GM23338 (cell line): ENCODE measurements around the gene CSTF2T. TPM values are rescaled to one million over a fixed set of nuclear protein-coding genes. Genes with fewer than 3 reads are reported as not detected.
A peak's percentile ranks its signal among the peaks of the same experiment; 100 is the strongest.

Source experiments
- ATAC-seq: fragments of 200-7000 bp; cut with Tn5 transposase; 3 replicates; pipeline ENCODE4 v1.9.1; 2020
- DNase-seq: peaks from one replicate; pipeline ENCODE4 v3.0.0-alpha.2; 2015; ENCODE audit warnings: low spot score
- H2AFZ ChIP-seq: fragments of 200-600 bp; sonication (generic); 2 replicates; pipeline ENCODE4 v1.8.0; 2016; ENCODE audit warnings: antibody characterized with exemption, mild to moderate bottlenecking, moderate library complexity
- H3F3A ChIP-seq: fragments of 200-600 bp; sonication (generic); replicated peaks from 2 replicates; pipeline ENCODE4 v1.8.0; 2017; ENCODE audit warnings: antibody characterized with exemption, mixed run types, low read depth
- H3K27ac ChIP-seq: fragments of 200-600 bp; sonication (generic); 2 replicates; pipeline ENCODE4 v1.6.1; 2016; ENCODE audit warnings: low read depth
- H3K27me3 ChIP-seq: fragments of 200-600 bp; sonication (generic); 2 replicates; pipeline ENCODE4 v1.8.0; 2016; ENCODE audit warnings: mild to moderate bottlenecking, mixed run types, moderate library complexity; ENCODE audit not compliant: insufficient read depth
- H3K36me3 ChIP-seq: fragments of 200-600 bp; sonication (generic); 2 replicates; pipeline ENCODE4 v1.8.0; 2016; ENCODE audit warnings: mild to moderate bottlenecking; ENCODE audit not compliant: insufficient read depth
- H3K4me1 ChIP-seq: fragments of 200-600 bp; sonication (generic); 2 replicates; pipeline ENCODE4 v1.8.0; 2016; ENCODE audit warnings: mild to moderate bottlenecking, moderate library complexity; ENCODE audit not compliant: insufficient read depth
- H3K4me2 ChIP-seq: fragments of 200-600 bp; sonication (generic); 2 replicates; pipeline ENCODE4 v1.7.1; 2017; ENCODE audit warnings: mixed run types
- H3K4me3 ChIP-seq: fragments of 200-600 bp; sonication (generic); 2 replicates; pipeline ENCODE4 v1.6.1; 2016; ENCODE audit warnings: mixed run types
- H3K79me2 ChIP-seq: fragments of 200-600 bp; sonication (generic); replicated peaks from 2 replicates; pipeline ENCODE4 v1.8.0; 2017; ENCODE audit warnings: mild to moderate bottlenecking; ENCODE audit not compliant: insufficient read depth
- H3K9me2 ChIP-seq: fragments of 200-600 bp; sonication (generic); 2 replicates; pipeline ENCODE4 v1.8.0; 2017; ENCODE audit not compliant: insufficient read depth
- H4K20me1 ChIP-seq: fragments of 200-600 bp; sonication (generic); replicated peaks from 2 replicates; pipeline ENCODE4 v1.8.0; 2017; ENCODE audit warnings: mild to moderate bottlenecking; ENCODE audit not compliant: insufficient read depth
- H3K27ac Mint-ChIP-seq: 2 replicates; pipeline ENCODE4 v1.8.0; 2020; ENCODE audit warnings: inconsistent platforms, mild to moderate bottlenecking, moderate library complexity, mixed read lengths
- H3K27me3 Mint-ChIP-seq: 3 replicates; pipeline ENCODE4 v1.8.0; 2022; ENCODE audit warnings: low read depth, mild to moderate bottlenecking, moderate library complexity, mixed read lengths, inconsistent platforms; ENCODE audit not compliant: insufficient read depth, poor library complexity
- H3K36me3 Mint-ChIP-seq: 3 replicates; pipeline ENCODE4 v1.8.0; 2021; ENCODE audit warnings: low read depth, mild to moderate bottlenecking, inconsistent platforms, moderate library complexity, mixed read lengths
- H3K4me1 Mint-ChIP-seq: 3 replicates; pipeline ENCODE4 v1.8.0; 2020; ENCODE audit warnings: mild to moderate bottlenecking, inconsistent platforms, mixed read lengths
- H3K4me3 Mint-ChIP-seq: 3 replicates; pipeline ENCODE4 v1.8.0; 2021; ENCODE audit warnings: moderate library complexity, mild to moderate bottlenecking, inconsistent platforms, mixed read lengths
- H3K9me3 Mint-ChIP-seq: 3 replicates; pipeline ENCODE4 v1.8.0; 2020; ENCODE audit warnings: moderate library complexity, mild to moderate bottlenecking, inconsistent platforms, mixed read lengths
- CREB1 ChIP-seq: fragments of 250-450 bp; sonication (Bioruptor Pico); IDR thresholded peaks from 2 replicates; pipeline ENCODE4 v1.5.0; 2020; ENCODE audit warnings: low read depth, mild to moderate bottlenecking, moderate library complexity
- EZH2 ChIP-seq: fragments of 200-600 bp; sonication (generic); IDR thresholded peaks from one replicate; pipeline ENCODE4 v1.8.0; 2017; ENCODE audit warnings: antibody characterized with exemption, mild to moderate bottlenecking, low read depth; ENCODE audit not compliant: unreplicated experiment
- JUNB ChIP-seq: IDR thresholded peaks from one replicate; pipeline ENCODE4 v1.6.1; 2016; ENCODE audit warnings: antibody characterized with exemption; ENCODE audit not compliant: unreplicated experiment
- POLR2AphosphoS5 ChIP-seq: IDR thresholded peaks from 2 replicates; pipeline ENCODE4 v1.6.1; 2016; ENCODE audit warnings: antibody characterized with exemption, low read depth
- STAT1 ChIP-seq: IDR thresholded peaks from one replicate; pipeline ENCODE4 v1.6.1; 2016; ENCODE audit warnings: antibody characterized with exemption; ENCODE audit not compliant: unreplicated experiment
- ZNF114 ChIP-seq: fragments of 250-450 bp; sonication (Bioruptor Pico); IDR thresholded peaks from 2 replicates; pipeline ENCODE4 v1.5.0; 2020; ENCODE audit warnings: mild to moderate bottlenecking, moderate library complexity
- polyA plus RNA-seq: library from polyadenylated mRNA; unstranded; fragments of >200 nt; fragmentation: Nextera tagmentation; extraction: Ambion mirVana; gene quantifications from 2 replicates; pipeline ENCODE4 v1.2.1, GENCODE V29; 2016
- total RNA-seq: library from RNA; depleted of rRNA; stranded (reverse); fragments of >200 nt; shearing (Covaris generic); gene quantifications from 2 replicates; pipeline ENCODE4 v1.2.3, GENCODE V29; 2014
- TF ChIP-seq, protein P1 (sequence below): fragments of 250-450 bp; sonication (Bioruptor Pico); IDR thresholded peaks from 2 replicates; pipeline ENCODE4 v1.5.0; 2020; ENCODE audit warnings: mild to moderate bottlenecking, moderate library complexity

The CSTF2T gene
- total and polyA plus RNA-seq, 2 experiments from 2014 or later, result 9.8 to 31.9 TPM

DNA sequence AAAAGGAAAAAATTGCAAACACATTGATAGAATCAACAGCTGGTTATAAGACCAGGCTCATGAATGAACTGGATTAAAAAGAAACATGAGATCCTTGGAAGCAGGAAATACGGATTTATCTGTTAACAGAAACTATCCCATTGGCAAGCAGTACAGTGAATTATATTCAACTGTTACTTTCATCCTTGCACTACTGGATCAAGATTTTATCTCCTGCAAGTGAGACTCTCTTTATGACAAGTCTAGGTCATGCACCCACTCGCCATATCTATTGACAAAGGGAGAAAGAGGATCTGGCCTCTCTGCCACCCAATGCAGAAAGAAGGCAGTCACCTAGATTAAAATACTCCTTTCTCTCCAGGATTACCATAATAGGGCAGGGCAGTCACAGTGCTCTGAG lies 41.4 kb downstream of the CSTF2T start:
- Histone ChIP-seq H3K4me1 (no peaks in the 10 kb centered on the region), H3K27ac (no peak overlapping the region), H4K20me1 (no peaks in the 10 kb centered on the region), H2AFZ (no peak overlapping the region), H3F3A (no peaks in the 10 kb centered on the region), H3K27me3 (no peaks in the 10 kb centered on the region), H3K9me2 (no peaks in the 10 kb centered on the region), H3K4me2 (no peak overlapping the region), H3K4me3 (no peak overlapping the region), H3K36me3 (no peaks in the 10 kb centered on the region), H3K79me2 (no peaks in the 10 kb centered on the region)
- Mint-ChIP-seq H3K27ac (no peak overlapping the region), H3K36me3 (no peaks in the 10 kb centered on the region), H3K4me3 (no peak overlapping the region), H3K9me3 (no peaks in the 10 kb centered on the region), H3K27me3 (no peaks in the 10 kb centered on the region), H3K4me1 (peaks cover 9% of the 10 kb centered on the region)
- DNase-seq (no peak), ATAC-seq (peak; percentile 22; the same call in 1 of the 3 replicates)
- TF ChIP-seq EZH2 (no peak), JUNB (no peak), POLR2AphosphoS5 (no peak), CREB1 (CRISPR knock-in tag) (no peak), STAT1 (no peak), ZNF114 (CRISPR knock-in tag) (no peak)
- TF ChIP-seq, protein P1, sequence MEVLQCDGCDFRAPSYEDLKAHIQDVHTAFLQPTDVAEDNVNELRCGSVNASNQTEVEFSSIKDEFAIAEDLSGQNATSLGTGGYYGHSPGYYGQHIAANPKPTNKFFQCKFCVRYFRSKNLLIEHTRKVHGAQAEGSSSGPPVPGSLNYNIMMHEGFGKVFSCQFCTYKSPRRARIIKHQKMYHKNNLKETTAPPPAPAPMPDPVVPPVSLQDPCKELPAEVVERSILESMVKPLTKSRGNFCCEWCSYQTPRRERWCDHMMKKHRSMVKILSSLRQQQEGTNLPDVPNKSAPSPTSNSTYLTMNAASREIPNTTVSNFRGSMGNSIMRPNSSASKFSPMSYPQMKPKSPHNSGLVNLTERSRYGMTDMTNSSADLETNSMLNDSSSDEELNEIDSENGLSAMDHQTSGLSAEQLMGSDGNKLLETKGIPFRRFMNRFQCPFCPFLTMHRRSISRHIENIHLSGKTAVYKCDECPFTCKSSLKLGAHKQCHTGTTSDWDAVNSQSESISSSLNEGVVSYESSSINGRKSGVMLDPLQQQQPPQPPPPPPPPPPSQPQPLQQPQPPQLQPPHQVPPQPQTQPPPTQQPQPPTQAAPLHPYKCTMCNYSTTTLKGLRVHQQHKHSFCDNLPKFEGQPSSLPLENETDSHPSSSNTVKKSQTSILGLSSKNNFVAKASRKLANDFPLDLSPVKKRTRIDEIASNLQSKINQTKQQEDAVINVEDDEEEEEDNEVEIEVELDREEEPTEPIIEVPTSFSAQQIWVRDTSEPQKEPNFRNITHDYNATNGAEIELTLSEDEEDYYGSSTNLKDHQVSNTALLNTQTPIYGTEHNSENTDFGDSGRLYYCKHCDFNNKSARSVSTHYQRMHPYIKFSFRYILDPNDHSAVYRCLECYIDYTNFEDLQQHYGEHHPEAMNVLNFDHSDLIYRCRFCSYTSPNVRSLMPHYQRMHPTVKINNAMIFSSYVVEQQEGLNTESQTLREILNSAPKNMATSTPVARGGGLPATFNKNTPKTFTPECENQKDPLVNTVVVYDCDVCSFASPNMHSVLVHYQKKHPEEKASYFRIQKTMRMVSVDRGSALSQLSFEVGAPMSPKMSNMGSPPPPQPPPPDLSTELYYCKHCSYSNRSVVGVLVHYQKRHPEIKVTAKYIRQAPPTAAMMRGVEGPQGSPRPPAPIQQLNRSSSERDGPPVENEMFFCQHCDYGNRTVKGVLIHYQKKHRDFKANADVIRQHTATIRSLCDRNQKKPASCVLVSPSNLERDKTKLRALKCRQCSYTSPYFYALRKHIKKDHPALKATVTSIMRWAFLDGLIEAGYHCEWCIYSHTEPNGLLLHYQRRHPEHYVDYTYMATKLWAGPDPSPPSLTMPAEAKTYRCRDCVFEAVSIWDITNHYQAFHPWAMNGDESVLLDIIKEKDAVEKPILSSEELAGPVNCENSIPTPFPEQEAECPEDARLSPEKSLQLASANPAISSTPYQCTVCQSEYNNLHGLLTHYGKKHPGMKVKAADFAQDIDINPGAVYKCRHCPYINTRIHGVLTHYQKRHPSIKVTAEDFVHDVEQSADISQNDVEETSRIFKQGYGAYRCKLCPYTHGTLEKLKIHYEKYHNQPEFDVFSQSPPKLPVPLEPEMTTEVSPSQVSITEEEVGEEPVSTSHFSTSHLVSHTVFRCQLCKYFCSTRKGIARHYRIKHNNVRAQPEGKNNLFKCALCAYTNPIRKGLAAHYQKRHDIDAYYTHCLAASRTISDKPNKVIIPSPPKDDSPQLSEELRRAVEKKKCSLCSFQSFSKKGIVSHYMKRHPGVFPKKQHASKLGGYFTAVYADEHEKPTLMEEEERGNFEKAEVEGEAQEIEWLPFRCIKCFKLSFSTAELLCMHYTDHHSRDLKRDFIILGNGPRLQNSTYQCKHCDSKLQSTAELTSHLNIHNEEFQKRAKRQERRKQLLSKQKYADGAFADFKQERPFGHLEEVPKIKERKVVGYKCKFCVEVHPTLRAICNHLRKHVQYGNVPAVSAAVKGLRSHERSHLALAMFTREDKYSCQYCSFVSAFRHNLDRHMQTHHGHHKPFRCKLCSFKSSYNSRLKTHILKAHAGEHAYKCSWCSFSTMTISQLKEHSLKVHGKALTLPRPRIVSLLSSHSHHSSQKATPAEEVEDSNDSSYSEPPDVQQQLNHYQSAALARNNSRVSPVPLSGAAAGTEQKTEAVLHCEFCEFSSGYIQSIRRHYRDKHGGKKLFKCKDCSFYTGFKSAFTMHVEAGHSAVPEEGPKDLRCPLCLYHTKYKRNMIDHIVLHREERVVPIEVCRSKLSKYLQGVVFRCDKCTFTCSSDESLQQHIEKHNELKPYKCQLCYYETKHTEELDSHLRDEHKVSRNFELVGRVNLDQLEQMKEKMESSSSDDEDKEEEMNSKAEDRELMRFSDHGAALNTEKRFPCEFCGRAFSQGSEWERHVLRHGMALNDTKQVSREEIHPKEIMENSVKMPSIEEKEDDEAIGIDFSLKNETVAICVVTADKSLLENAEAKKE, result no peak

DNA sequence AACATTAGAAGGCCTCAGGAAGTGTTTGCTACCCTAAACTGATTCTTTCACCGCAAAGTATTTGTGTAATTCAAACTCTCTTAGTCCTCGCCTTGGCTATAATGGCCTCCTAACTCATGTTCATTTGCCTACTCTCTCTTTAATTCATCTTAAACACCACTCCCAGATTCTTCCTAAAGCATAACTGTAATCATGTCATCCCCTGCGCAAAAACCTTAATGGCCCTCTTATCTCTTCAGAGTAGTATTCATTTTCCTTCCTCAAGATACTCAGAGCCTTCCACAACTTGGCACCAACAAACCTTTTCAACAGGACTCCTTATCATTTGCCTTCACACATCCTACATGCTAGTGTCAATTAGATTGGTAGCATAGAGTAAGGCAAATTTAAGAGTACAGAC lies 42.9 kb downstream of the CSTF2T start:
- Histone ChIP-seq H3K4me3 (no peak overlapping the region), H3K27ac (no peak overlapping the region), H3K9me2 (no peaks in the 10 kb centered on the region), H3K4me2 (no peak overlapping the region), H2AFZ (no peak overlapping the region), H3F3A (no peaks in the 10 kb centered on the region), H3K36me3 (no peaks in the 10 kb centered on the region), H3K27me3 (no peaks in the 10 kb centered on the region), H3K4me1 (no peaks in the 10 kb centered on the region), H3K79me2 (no peaks in the 10 kb centered on the region), H4K20me1 (no peaks in the 10 kb centered on the region)
- ATAC-seq (no peak), DNase-seq (no peak)
- peaks cover 9% of the 10 kb centered on the region for H3K4me1 Mint-ChIP-seq
- H3K27ac Mint-ChIP-seq, result no peak overlapping the region; the same call in 1 of the 2 replicates
- H3K9me3 Mint-ChIP-seq, result no peaks in the 10 kb centered on the region
- H3K27me3 Mint-ChIP-seq, result no peaks in the 10 kb centered on the region
- H3K4me3 Mint-ChIP-seq, result no peak overlapping the region
- H3K36me3 Mint-ChIP-seq, result no peaks in the 10 kb centered on the region
- TF ChIP-seq JUNB (no peak), ZNF114 (CRISPR knock-in tag) (no peak), STAT1 (no peak)
- TF ChIP-seq, protein P1, result no peak
